WTC11 (cell line): Measurements from ENCODE around the gene CIT.

Source experiments
- FOXP1 ChIP-seq: sonication (generic); formaldehyde crosslinking; IDR thresholded peaks from 2 replicates; pipeline ENCODE4 v1.8.0; 2022; ENCODE audit warnings: missing genetic modification reagents, mild to moderate bottlenecking, moderate library complexity, borderline replicate concordance
- KAT7 ChIP-seq: sonication (generic); formaldehyde crosslinking; IDR thresholded peaks from 2 replicates; pipeline ENCODE4 v1.8.1; 2023; ENCODE audit warnings: missing genetic modification reagents, mild to moderate bottlenecking, borderline replicate concordance
- NFYB ChIP-seq: sonication (generic); formaldehyde crosslinking; conservative IDR thresholded peaks from 2 replicates; pipeline ENCODE4 v1.8.0; 2022; ENCODE audit warnings: low read depth, missing genetic modification reagents
- SP1 ChIP-seq: sonication (generic); formaldehyde crosslinking; conservative IDR thresholded peaks from 2 replicates; pipeline ENCODE4 v1.8.1; 2022; ENCODE audit warnings: missing genetic modification reagents
- TCF7 ChIP-seq: sonication (generic); formaldehyde crosslinking; IDR thresholded peaks from 2 replicates; pipeline ENCODE4 v1.8.0; 2022; ENCODE audit warnings: mild to moderate bottlenecking, low read depth, missing genetic modification reagents, moderate library complexity
- TEAD4 ChIP-seq: sonication (generic); formaldehyde crosslinking; IDR thresholded peaks from 2 replicates; pipeline ENCODE4 v1.8.0; 2022; ENCODE audit warnings: mild to moderate bottlenecking, missing genetic modification reagents
- TF ChIP-seq, protein P1 (sequence below): fragments of 200-600 bp; IDR thresholded peaks from 2 replicates; pipeline ENCODE4 v1.8.0; 2022; ENCODE audit warnings: antibody characterized with exemption
- TF ChIP-seq, protein P2 (sequence below): sonication (generic); formaldehyde crosslinking; conservative IDR thresholded peaks from 2 replicates; pipeline ENCODE4 v1.8.1; 2022; ENCODE audit warnings: mild to moderate bottlenecking, missing genetic modification reagents
- TF ChIP-seq, protein P3 (sequence below): sonication (generic); formaldehyde crosslinking; IDR thresholded peaks from 2 replicates; pipeline ENCODE4 v1.8.0; 2023; ENCODE audit warnings: mild to moderate bottlenecking, missing genetic modification reagents
- TF ChIP-seq, protein P4 (sequence below): sonication (generic); formaldehyde crosslinking; IDR thresholded peaks from 2 replicates; pipeline ENCODE4 v1.8.1; 2022; ENCODE audit warnings: mild to moderate bottlenecking, missing genetic modification reagents, moderate library complexity, borderline replicate concordance
- TF ChIP-seq, protein P5 (sequence below): sonication (generic); formaldehyde crosslinking; IDR thresholded peaks from 2 replicates; pipeline ENCODE4 v1.8.1; 2023; ENCODE audit warnings: mild to moderate bottlenecking, missing genetic modification reagents, moderate library complexity

DNA sequence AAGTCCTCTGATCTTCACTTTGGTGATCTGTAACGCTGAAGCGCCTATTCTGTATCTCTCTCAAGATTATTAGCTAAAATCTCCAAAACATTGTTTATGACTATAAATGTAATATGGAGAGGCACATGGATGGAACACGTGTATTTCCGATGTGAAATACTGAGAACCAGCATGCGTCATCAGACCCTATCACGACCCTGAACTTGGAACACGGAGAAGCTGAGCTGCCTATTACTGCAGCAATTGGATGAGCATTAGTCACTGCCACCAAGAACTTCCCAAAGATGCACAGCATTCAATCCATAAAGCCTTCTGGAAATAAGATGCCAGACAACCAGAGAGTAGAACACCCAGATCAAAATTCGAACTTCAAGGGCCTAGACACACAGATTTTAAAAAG, 147.2 kb downstream of the CIT start:
- TF ChIP-seq, protein P1, sequence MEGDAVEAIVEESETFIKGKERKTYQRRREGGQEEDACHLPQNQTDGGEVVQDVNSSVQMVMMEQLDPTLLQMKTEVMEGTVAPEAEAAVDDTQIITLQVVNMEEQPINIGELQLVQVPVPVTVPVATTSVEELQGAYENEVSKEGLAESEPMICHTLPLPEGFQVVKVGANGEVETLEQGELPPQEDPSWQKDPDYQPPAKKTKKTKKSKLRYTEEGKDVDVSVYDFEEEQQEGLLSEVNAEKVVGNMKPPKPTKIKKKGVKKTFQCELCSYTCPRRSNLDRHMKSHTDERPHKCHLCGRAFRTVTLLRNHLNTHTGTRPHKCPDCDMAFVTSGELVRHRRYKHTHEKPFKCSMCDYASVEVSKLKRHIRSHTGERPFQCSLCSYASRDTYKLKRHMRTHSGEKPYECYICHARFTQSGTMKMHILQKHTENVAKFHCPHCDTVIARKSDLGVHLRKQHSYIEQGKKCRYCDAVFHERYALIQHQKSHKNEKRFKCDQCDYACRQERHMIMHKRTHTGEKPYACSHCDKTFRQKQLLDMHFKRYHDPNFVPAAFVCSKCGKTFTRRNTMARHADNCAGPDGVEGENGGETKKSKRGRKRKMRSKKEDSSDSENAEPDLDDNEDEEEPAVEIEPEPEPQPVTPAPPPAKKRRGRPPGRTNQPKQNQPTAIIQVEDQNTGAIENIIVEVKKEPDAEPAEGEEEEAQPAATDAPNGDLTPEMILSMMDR = no peak
- TF ChIP-seq TCF7 (CRISPR knock-in tag) = no peak
- TF ChIP-seq KAT7 (CRISPR knock-in tag) = no peak
- TF ChIP-seq FOXP1 (CRISPR knock-in tag) = no peak
- TF ChIP-seq NFYB (CRISPR knock-in tag) = no peak
- TF ChIP-seq, protein P2, sequence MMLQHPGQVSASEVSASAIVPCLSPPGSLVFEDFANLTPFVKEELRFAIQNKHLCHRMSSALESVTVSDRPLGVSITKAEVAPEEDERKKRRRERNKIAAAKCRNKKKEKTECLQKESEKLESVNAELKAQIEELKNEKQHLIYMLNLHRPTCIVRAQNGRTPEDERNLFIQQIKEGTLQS = no peak
- TF ChIP-seq, protein P3, sequence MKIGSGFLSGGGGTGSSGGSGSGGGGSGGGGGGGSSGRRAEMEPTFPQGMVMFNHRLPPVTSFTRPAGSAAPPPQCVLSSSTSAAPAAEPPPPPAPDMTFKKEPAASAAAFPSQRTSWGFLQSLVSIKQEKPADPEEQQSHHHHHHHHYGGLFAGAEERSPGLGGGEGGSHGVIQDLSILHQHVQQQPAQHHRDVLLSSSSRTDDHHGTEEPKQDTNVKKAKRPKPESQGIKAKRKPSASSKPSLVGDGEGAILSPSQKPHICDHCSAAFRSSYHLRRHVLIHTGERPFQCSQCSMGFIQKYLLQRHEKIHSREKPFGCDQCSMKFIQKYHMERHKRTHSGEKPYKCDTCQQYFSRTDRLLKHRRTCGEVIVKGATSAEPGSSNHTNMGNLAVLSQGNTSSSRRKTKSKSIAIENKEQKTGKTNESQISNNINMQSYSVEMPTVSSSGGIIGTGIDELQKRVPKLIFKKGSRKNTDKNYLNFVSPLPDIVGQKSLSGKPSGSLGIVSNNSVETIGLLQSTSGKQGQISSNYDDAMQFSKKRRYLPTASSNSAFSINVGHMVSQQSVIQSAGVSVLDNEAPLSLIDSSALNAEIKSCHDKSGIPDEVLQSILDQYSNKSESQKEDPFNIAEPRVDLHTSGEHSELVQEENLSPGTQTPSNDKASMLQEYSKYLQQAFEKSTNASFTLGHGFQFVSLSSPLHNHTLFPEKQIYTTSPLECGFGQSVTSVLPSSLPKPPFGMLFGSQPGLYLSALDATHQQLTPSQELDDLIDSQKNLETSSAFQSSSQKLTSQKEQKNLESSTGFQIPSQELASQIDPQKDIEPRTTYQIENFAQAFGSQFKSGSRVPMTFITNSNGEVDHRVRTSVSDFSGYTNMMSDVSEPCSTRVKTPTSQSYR (CRISPR knock-in tag) = no peak
- TF ChIP-seq SP1 (CRISPR knock-in tag) = no peak
- no peak for TF ChIP-seq TEAD4
- TF ChIP-seq, protein P4, sequence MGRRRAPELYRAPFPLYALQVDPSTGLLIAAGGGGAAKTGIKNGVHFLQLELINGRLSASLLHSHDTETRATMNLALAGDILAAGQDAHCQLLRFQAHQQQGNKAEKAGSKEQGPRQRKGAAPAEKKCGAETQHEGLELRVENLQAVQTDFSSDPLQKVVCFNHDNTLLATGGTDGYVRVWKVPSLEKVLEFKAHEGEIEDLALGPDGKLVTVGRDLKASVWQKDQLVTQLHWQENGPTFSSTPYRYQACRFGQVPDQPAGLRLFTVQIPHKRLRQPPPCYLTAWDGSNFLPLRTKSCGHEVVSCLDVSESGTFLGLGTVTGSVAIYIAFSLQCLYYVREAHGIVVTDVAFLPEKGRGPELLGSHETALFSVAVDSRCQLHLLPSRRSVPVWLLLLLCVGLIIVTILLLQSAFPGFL = no peak
- TF ChIP-seq, protein P5, sequence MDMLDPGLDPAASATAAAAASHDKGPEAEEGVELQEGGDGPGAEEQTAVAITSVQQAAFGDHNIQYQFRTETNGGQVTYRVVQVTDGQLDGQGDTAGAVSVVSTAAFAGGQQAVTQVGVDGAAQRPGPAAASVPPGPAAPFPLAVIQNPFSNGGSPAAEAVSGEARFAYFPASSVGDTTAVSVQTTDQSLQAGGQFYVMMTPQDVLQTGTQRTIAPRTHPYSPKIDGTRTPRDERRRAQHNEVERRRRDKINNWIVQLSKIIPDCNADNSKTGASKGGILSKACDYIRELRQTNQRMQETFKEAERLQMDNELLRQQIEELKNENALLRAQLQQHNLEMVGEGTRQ (CRISPR knock-in tag) = no peak
